Fibroblast of skin of left biceps (primary cell): Measurements from ENCODE around the gene RNF217.
"Not testable (repeated sequence)": the region's sequence is repeated elsewhere in the genome, so short reads cannot be mapped to it uniquely, and the experiment has no call there.

Source experiments
- DNase-seq, 2 experiments: peaks; one replicate each; pipeline ENCODE4 v3.0.0-alpha.2; 2013; ENCODE audit warnings: low read depth in 2 of 2

Gene RNF217

GRCh38 chr6:124962639-124963415 is 590 bp downstream of the RNF217 start:
- no peak for DNase-seq

GRCh38 chr6:124963416-124963785 is 1.2 kb downstream of the RNF217 start:
- no peak for DNase-seq

GRCh38 chr6:124963831-124964763 is 1.9 kb downstream of the RNF217 start:
- DNase-seq = no peak

- DNase-seq = no peak
These were observed 2.5 kb downstream of the RNF217 start for GRCh38 chr6:124964764-124965105.

- DNase-seq = not testable (repeated sequence)
These were observed 3.2 kb downstream of the RNF217 start for GRCh38 chr6:124965424-124965850.

- no peak for DNase-seq
These were observed 5.2 kb downstream of the RNF217 start for GRCh38 chr6:124967444-124967843.

- DNase-seq = no peak
These were observed 6.2 kb downstream of the RNF217 start for GRCh38 chr6:124968401-124968800.

- no peak for DNase-seq
These were observed 8.0 kb downstream of the RNF217 start for GRCh38 chr6:124970243-124970642.

GRCh38 chr6:124970763-124971162 is 8.5 kb downstream of the RNF217 start:
- no peak for DNase-seq

GRCh38 chr6:124973780-124974179 is 11.5 kb downstream of the RNF217 start:
- no peak for DNase-seq

GRCh38 chr6:124974771-124975377 is 12.6 kb downstream of the RNF217 start:
- no peak for DNase-seq

GRCh38 chr6:124977067-124977908 is 15.1 kb downstream of the RNF217 start:
- no peak for DNase-seq

GRCh38 chr6:124978451-124979293 is 16.4 kb downstream of the RNF217 start:
- DNase-seq = no peak

- no peak for DNase-seq
These were observed 17.0 kb downstream of the RNF217 start for GRCh38 chr6:124979294-124979678.

- no peak for DNase-seq
These were observed 20.4 kb downstream of the RNF217 start for GRCh38 chr6:124982669-124983068.

- DNase-seq = no peak
These were observed 21.3 kb downstream of the RNF217 start for GRCh38 chr6:124983383-124984083.

GRCh38 chr6:124984668-124985338 is 22.6 kb downstream of the RNF217 start:
- DNase-seq = no peak

- DNase-seq = no peak
These were observed 23.9 kb downstream of the RNF217 start for GRCh38 chr6:124986164-124986563.

- no peak for DNase-seq
These were observed 25.1 kb downstream of the RNF217 start for GRCh38 chr6:124987291-124987690.
